ENCODE measurements around the gene GJC2. TPM values are rescaled to one million over a fixed set of nuclear protein-coding genes. Genes with fewer than 3 reads are reported as not detected.

The GJC2 gene
- total RNA-seq, 2 donors from 2014 or later, result 0.95 to 3.6 TPM

DNA sequence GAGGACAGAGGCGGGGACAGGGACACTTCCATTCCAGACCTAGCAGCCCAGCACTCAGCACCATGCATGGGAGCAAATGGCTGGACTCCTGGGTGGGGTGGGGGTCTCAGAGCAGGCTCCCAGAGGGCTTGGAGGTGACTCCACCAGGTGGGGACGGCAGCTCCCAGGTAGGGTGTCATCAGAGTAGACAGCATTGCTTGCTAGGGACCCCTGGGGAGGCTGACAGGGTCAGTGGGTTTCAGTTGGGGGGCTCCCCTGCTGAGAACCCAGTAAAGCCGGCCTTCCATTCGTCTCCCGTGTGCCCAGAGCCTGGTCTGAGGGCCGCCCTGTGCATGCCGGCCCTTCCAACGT is 4.8 kb upstream of the GJC2 start:
- DNase-seq (ENCODE audit: low spot score) (no peak), ATAC-seq (ENCODE audit: insufficient number of reproducible peaks, low FRiP score, low read depth) (no peak)
- TF ChIP-seq, protein P1, sequence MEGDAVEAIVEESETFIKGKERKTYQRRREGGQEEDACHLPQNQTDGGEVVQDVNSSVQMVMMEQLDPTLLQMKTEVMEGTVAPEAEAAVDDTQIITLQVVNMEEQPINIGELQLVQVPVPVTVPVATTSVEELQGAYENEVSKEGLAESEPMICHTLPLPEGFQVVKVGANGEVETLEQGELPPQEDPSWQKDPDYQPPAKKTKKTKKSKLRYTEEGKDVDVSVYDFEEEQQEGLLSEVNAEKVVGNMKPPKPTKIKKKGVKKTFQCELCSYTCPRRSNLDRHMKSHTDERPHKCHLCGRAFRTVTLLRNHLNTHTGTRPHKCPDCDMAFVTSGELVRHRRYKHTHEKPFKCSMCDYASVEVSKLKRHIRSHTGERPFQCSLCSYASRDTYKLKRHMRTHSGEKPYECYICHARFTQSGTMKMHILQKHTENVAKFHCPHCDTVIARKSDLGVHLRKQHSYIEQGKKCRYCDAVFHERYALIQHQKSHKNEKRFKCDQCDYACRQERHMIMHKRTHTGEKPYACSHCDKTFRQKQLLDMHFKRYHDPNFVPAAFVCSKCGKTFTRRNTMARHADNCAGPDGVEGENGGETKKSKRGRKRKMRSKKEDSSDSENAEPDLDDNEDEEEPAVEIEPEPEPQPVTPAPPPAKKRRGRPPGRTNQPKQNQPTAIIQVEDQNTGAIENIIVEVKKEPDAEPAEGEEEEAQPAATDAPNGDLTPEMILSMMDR (IDR thresholded peaks at IDR 0.05), result no peak
- H3K36me3 ChIP-seq, result peaks cover 13% of the 10 kb centered on the region
- no peak overlapping the region for H3K27ac ChIP-seq
- no peaks in the 10 kb centered on the region for H3K9me3 ChIP-seq
- H3K4me3 ChIP-seq, result no peak overlapping the region
- peaks cover 48 to 56% of the 10 kb centered on the region in 2 donors for H3K4me1 ChIP-seq (ENCODE audit: control insufficient read depth in 1 of 2, low read depth in 2 of 2)
- no peaks in the 10 kb centered on the region for H3K27me3 ChIP-seq (replicated peaks; ENCODE audit: insufficient read depth)

DNA sequence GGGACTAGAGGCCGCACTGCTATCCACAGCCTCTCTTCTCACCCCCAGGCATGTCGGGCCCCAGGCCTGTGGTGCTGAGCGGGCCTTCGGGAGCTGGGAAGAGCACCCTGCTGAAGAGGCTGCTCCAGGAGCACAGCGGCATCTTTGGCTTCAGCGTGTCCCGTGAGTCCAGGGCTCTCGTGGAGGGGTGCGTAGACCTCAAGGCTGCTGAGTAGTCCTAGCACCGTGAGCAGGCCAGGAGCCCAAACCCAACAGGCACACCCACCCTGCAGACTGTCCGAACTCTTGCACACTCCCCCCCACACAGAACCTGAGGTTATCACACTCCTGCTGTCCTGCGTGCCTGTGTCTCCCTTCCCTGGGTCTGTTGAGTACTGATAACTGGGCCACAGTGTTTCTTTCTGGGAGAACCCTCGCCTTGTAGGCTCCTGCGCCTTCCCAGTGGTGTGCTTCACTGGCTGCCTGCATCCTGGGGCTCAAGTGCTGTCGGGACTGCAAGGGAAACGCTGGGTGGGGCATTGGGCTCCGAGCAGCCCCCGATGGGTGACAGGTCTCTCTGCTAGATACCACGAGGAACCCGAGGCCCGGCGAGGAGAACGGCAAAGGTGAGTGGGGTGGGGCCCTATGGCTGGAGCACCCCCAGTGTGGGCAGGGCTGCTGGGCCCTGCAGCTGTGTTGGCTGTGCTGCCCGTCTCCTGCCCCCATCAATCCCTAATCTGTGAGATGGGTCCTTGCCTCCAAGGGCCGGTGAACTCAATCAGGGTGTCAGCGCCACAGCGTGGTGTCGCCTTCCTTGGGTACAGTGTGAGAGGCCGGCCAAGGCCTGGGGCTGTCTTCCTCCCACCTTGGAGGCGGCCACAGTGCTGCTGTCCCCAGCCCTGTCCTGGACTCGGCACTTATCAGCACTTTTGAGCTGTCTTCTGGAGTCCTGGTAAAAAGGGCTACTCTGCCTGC is 4.0 kb upstream of the GJC2 start:
- TF ChIP-seq, protein P1 (IDR thresholded peaks at IDR 0.05), result no peak
- no peaks in the 10 kb centered on the region for H3K9me3 ChIP-seq
- H3K4me1 ChIP-seq (ENCODE audit: control insufficient read depth in 1 of 2, low read depth in 2 of 2), result peaks cover 55 to 62% of the 10 kb centered on the region in 2 donors
- H3K4me3 ChIP-seq, result no peak overlapping the region
- peaks cover 13% of the 10 kb centered on the region for H3K36me3 ChIP-seq
- ATAC-seq (ENCODE audit: insufficient number of reproducible peaks, low FRiP score, low read depth) (no peak), DNase-seq (ENCODE audit: low spot score) (no peak)
- no peaks in the 10 kb centered on the region for H3K27me3 ChIP-seq (replicated peaks; ENCODE audit: insufficient read depth)
- H3K27ac ChIP-seq, result no peak overlapping the region

GRCh38 chr1:228146417-228147150 is 3.1 kb upstream of the GJC2 start:
- TF ChIP-seq, protein P1 (IDR thresholded peaks at IDR 0.05), result no peak
- Histone ChIP-seq H3K27me3 (replicated peaks; ENCODE audit: insufficient read depth) (no peaks in the 10 kb centered on the region), H3K9me3 (no peaks in the 10 kb centered on the region), H3K4me3 (no peak overlapping the region), H3K27ac (no peak overlapping the region), H3K36me3 (peaks cover 13% of the 10 kb centered on the region), H3K4me1 (ENCODE audit: control insufficient read depth in 1 of 2, low read depth in 2 of 2) (peaks cover 57 to 62% of the 10 kb centered on the region in 2 donors)
- no peak for ATAC-seq (ENCODE audit: insufficient number of reproducible peaks, low FRiP score, low read depth)
- no peak for DNase-seq (ENCODE audit: low spot score)

GRCh38 chr1:228147151-228147693 is 2.5 kb upstream of the GJC2 start:
- H3K27me3 ChIP-seq (replicated peaks; ENCODE audit: insufficient read depth), result no peaks in the 10 kb centered on the region
- TF ChIP-seq, protein P1 (IDR thresholded peaks at IDR 0.05), result no peak
- ATAC-seq (ENCODE audit: insufficient number of reproducible peaks, low FRiP score, low read depth), result no peak
- H3K4me1 ChIP-seq (ENCODE audit: control insufficient read depth in 1 of 2, low read depth in 2 of 2), result peaks cover 50 to 59% of the 10 kb centered on the region in 2 donors
- no peak for DNase-seq (ENCODE audit: low spot score)
- H3K4me3 ChIP-seq, result no peak overlapping the region
- peaks cover 13% of the 10 kb centered on the region for H3K36me3 ChIP-seq
- no peak overlapping the region for H3K27ac ChIP-seq
- H3K9me3 ChIP-seq, result no peaks in the 10 kb centered on the region

DNA sequence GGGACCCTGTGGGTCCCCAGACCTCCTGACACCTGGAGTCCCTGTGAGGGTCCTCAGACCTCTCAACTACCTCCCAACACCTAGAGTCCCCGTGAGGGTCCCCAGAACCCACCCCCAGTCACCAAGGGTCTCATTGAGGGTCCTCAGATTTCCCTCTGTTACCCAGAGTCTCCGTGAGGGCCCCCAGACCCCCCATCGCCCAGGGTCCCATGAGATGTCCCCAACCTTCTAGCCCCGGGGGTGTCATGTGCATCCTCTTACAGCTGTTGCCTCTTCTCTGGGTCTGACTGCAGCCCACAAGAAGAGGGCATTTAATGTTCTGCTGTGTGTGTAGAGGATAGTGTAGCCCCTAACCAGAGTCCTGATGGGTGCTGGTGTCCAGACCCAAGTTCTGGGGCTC is 2.0 kb upstream of the GJC2 start:
- TF ChIP-seq, protein P1 (IDR thresholded peaks at IDR 0.05), result no peak
- peaks cover 13% of the 10 kb centered on the region for H3K36me3 ChIP-seq
- DNase-seq (ENCODE audit: low spot score) (no peak), ATAC-seq (ENCODE audit: insufficient number of reproducible peaks, low FRiP score, low read depth) (no peak)
- no peaks in the 10 kb centered on the region for H3K9me3 ChIP-seq
- no peak overlapping the region for H3K4me3 ChIP-seq
- H3K27ac ChIP-seq, result peak overlapping the region in 1 of 2 donors; percentile 83
- no peaks in the 10 kb centered on the region for H3K27me3 ChIP-seq (replicated peaks; ENCODE audit: insufficient read depth)
- peaks cover 45 to 54% of the 10 kb centered on the region in 2 donors for H3K4me1 ChIP-seq (ENCODE audit: control insufficient read depth in 1 of 2, low read depth in 2 of 2)

Data from thoracic aorta (tissue), 2 donors.